ENCODE results near the gene MIOX.
A peak's percentile ranks its signal among the peaks of the same experiment; 100 is the strongest.

The MIOX gene

DNA sequence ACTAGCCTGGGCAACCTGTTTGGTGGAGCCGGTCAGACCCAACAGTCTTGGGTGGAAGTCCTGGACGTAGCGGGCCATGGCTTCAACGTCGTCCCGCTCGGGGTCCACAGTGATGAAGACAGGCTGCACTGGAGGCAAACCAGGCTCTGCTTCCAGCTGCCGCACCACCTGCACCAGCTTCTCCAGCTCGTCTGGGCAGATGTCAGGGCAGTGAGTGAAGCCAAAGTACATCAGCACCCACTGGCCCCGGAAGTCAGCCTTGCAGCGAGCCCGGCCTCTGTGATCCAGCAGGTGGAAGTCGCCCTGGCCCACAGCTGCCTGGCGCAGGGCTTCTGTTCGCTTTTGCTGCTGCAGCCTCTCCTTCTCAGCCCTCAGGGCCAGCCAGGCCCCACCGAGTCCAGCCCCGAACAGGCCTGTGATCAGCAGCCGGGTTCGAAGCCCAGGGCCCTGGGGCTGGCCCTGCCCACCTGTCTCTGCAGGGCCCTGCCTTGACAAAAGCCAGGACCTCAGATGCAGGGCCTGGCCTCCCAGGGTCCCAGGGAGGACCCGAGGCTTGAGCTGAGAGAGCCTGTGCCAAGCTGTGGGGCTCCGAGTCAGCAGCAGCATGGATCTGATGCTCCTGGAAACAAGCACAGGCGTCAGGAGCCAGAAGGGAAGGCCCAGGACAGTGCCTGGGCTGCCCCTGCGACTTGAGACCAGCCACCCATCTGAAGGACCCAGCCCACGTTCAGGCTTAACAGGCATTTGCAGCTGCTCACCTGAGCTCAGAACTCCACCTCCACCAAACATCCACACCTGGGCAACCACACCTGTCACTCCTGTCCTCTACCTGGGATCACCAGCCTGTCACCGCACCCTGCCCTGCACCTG lies 37.4 kb downstream of the MIOX start:
- DNase-seq (ENCODE audit: low read depth), result no peak
- peak overlapping the region; percentile 90 for H3K9ac ChIP-seq (ENCODE audit: low read length)
- H3K27me3 ChIP-seq (replicated peaks; ENCODE audit: control insufficient read depth, insufficient read depth, low read length), result no peaks in the 10 kb centered on the region
- H3K9me3 ChIP-seq (ENCODE audit: control insufficient read depth, low read length), result no peaks in the 10 kb centered on the region
- H3K36me3 ChIP-seq (ENCODE audit: control insufficient read depth, insufficient read depth, low read length, severe bottlenecking), result peaks cover 33% of the 10 kb centered on the region
- peak overlapping the region; percentile 87 for H3K4me3 ChIP-seq (ENCODE audit: low read length)
- peaks cover 22% of the 10 kb centered on the region for H3K4me1 ChIP-seq (ENCODE audit: control insufficient read depth, insufficient read depth, low read length)

DNA sequence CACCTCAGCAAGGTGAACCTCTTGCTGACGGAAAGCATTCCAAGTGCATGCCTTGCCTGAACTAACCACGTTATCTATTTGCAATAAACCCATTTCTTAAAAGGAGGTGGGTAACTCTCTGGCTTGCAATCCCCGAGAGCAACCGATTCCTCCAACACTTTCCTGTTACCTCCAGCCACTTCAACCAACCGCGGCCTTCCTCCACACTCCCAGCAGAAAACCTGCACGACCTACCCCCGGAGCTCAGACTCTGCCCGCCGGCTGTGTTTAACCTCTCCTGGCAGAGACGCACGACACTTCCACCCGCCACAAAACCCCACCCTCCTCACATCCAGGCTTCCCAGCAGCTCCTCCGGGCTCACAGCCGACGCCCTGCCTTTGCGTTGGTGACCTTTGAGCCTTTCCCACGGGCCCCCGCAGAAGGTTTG lies 38.0 kb downstream of the MIOX start:
- H3K9me3 ChIP-seq (ENCODE audit: control insufficient read depth, low read length), result no peaks in the 10 kb centered on the region
- peak overlapping the region; percentile 90 for H3K9ac ChIP-seq (ENCODE audit: low read length)
- H3K36me3 ChIP-seq (ENCODE audit: control insufficient read depth, insufficient read depth, low read length, severe bottlenecking), result peaks cover 28% of the 10 kb centered on the region
- peak overlapping the region; percentile 87 for H3K4me3 ChIP-seq (ENCODE audit: low read length)
- H3K27me3 ChIP-seq (replicated peaks; ENCODE audit: control insufficient read depth, insufficient read depth, low read length), result no peaks in the 10 kb centered on the region
- peaks cover 25% of the 10 kb centered on the region for H3K4me1 ChIP-seq (ENCODE audit: control insufficient read depth, insufficient read depth, low read length)
- DNase-seq (ENCODE audit: low read depth), result no peak

DNA sequence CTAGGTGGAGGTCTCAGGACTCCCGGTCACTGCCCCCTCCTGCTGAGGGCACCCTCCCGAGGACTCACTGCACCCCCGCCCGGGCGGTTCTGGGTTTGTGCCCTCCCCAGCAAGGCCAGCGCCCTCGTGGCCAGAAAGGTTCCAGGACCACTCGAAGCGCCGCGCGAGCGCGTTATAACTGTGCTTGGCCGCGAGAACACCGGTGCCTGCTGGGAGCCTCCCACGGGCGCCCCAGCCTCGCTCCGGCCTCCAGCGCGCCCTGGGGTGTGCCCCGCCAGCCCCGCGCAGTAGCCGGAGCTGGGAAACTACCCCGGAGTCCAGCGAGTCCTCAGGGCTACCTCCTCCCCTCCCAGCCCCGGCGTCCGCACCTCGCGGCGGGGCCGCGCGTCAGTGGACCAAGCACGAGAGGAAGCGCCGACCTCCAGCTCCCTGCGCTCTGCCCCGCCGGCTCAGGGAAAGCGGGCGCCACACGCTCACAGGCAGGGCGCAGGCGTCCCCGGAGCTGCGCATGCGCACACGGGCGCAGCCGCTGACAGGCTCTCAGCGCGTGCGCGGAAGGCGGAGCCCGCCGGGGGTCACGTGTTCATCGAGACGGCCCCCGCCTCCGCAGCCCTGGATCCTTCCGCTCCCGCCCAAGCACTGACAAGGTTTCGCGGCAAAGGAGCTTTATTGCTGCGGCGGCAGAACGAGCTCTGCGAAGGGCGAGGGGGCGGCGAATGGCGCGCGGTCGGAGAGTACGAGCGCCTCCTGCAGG lies 38.6 kb downstream of the MIOX start, which contains the start of gene SCO2:
Gene SCO2 (minus strand): TSS at position 495 of the 754 bp plus-strand sequence. CDS start 1,187 bp downstream, outside the sequence.
- DNase-seq (ENCODE audit: low read depth), result peak; percentile 98
- H3K36me3 ChIP-seq (ENCODE audit: control insufficient read depth, insufficient read depth, low read length, severe bottlenecking), result peaks cover 28% of the 10 kb centered on the region
- peaks cover 25% of the 10 kb centered on the region for H3K4me1 ChIP-seq (ENCODE audit: control insufficient read depth, insufficient read depth, low read length)
- no peaks in the 10 kb centered on the region for H3K9me3 ChIP-seq (ENCODE audit: control insufficient read depth, low read length)
- peak within 1 kb of the TSS; percentile 90 for H3K9ac ChIP-seq (ENCODE audit: low read length)
- no peaks in the 10 kb centered on the region for H3K27me3 ChIP-seq (replicated peaks; ENCODE audit: control insufficient read depth, insufficient read depth, low read length)
- peak within 1 kb of the TSS; percentile 87 for H3K4me3 ChIP-seq (ENCODE audit: low read length)

DNA sequence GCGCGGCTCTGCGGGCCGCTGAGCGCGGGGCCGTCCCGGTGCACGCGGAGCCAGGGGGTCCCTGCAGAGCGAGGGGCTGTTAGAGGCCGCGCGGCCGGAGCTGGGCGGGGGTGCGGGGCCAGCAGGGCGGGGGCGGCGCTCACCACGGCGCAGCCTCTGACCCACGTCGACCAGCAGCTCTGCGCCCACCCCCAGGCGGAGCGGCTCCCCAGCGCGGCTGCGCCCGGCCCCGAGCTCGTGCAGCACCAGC lies 39.1 kb downstream of the MIOX start:
- Histone ChIP-seq H3K27me3 (replicated peaks; ENCODE audit: control insufficient read depth, insufficient read depth, low read length) (no peaks in the 10 kb centered on the region), H3K9ac (ENCODE audit: low read length) (peak overlapping the region; percentile 90), H3K4me1 (ENCODE audit: control insufficient read depth, insufficient read depth, low read length) (peaks cover 25% of the 10 kb centered on the region), H3K36me3 (ENCODE audit: control insufficient read depth, insufficient read depth, low read length, severe bottlenecking) (peaks cover 27% of the 10 kb centered on the region), H3K4me3 (ENCODE audit: low read length) (peak overlapping the region; percentile 87), H3K9me3 (ENCODE audit: control insufficient read depth, low read length) (no peaks in the 10 kb centered on the region)
- no peak for DNase-seq (ENCODE audit: low read depth)

DNA sequence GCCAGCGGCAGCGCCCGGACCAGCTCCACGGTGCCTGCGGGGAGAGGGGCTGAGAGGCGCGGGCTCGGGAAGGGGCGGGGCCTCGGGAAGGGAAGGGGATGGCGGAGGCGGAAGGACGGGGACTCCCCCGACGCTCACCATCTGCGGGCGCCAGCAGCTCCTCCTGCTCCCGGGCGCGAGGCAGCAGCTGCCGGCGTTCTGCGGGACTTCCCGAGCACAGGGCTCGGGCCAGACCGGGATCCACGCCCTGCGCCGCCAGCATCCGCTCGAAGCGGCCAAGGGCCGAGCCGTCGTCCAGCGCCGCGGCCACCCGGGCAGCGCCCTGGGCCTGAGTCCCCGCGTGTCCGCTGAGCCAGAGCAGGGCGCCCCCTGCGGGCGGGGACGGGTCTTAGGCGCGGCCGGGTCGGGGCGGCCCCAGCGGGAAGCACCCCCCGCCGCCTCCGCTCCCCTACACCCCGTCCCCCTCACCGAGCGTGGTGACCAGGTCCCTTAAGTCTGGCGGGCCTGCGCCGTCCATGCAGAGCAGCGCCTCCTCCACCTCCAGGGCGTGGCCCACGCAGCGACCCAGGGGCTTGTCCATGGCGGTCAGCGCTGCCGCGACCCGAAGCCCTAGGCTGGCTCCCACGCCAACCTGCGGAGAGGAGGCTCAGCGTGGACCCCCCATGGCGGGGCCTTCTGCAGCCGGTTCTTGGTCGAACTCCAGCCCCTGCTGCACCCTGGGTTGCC lies 39.6 kb downstream of the MIOX start:
- Histone ChIP-seq H3K4me1 (ENCODE audit: control insufficient read depth, insufficient read depth, low read length) (peaks cover 29% of the 10 kb centered on the region), H3K9ac (ENCODE audit: low read length) (peak overlapping the region; percentile 90), H3K36me3 (ENCODE audit: control insufficient read depth, insufficient read depth, low read length, severe bottlenecking) (peaks cover 23% of the 10 kb centered on the region), H3K27me3 (replicated peaks; ENCODE audit: control insufficient read depth, insufficient read depth, low read length) (no peaks in the 10 kb centered on the region), H3K4me3 (ENCODE audit: low read length) (peak overlapping the region; percentile 87), H3K9me3 (ENCODE audit: control insufficient read depth, low read length) (no peaks in the 10 kb centered on the region)
- DNase-seq (ENCODE audit: low read depth), result peak; percentile 90

DNA sequence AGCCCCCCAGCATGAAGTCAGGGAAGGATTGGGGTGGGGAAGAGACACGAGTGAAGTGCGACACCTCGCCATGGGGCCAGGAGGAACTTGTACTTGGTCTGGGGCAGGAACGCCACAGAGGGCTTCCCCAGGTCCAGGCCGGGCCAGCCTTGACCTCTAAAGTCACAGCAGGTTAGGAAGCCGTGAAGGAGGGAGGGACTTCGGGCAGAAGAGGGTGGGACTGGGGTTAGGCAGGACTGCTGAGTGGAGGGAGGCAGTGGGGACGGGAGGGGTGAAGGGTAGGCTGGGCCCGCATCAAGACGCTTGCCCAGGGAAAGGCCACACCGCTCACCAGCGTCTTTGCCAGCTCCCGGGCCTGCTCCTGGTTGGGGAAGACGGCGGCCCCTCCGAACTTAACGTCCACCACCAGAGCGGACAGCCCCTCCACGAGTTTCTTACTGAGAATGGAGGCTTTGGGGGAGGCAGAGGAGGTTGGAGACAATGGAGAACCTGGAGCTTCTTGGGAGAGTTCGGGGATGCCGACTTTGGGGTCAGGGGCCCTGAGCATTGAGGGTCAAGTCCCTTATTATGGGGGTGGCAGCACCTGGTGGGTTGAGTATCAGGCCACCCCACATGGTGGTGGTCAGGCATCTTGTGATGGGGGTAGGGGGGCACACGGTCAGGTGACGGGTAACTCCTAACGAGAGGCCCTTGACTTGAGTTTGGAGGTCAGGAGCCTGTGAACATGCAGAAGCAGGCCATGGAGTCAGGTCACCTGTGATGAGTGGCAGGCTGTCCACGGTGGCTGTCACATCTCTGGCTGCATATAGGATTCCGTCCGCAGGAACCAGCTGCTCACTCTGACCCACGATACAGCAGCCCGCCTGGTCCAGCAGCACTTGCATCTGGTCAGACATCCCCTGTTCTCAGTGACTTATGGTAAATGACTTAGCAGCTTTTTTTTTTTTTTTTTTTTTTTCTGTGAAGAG lies 40.5 kb downstream of the MIOX start:
- H3K36me3 ChIP-seq (ENCODE audit: control insufficient read depth, insufficient read depth, low read length, severe bottlenecking), result peaks cover 15% of the 10 kb centered on the region
- peak; percentile 29 for DNase-seq (ENCODE audit: low read depth)
- H3K9ac ChIP-seq (ENCODE audit: low read length), result peak overlapping the region; percentile 90
- no peaks in the 10 kb centered on the region for H3K9me3 ChIP-seq (ENCODE audit: control insufficient read depth, low read length)
- no peaks in the 10 kb centered on the region for H3K27me3 ChIP-seq (replicated peaks; ENCODE audit: control insufficient read depth, insufficient read depth, low read length)
- H3K4me1 ChIP-seq (ENCODE audit: control insufficient read depth, insufficient read depth, low read length), result peaks cover 31% of the 10 kb centered on the region
- H3K4me3 ChIP-seq (ENCODE audit: low read length), result peak overlapping the region; percentile 87

DNA sequence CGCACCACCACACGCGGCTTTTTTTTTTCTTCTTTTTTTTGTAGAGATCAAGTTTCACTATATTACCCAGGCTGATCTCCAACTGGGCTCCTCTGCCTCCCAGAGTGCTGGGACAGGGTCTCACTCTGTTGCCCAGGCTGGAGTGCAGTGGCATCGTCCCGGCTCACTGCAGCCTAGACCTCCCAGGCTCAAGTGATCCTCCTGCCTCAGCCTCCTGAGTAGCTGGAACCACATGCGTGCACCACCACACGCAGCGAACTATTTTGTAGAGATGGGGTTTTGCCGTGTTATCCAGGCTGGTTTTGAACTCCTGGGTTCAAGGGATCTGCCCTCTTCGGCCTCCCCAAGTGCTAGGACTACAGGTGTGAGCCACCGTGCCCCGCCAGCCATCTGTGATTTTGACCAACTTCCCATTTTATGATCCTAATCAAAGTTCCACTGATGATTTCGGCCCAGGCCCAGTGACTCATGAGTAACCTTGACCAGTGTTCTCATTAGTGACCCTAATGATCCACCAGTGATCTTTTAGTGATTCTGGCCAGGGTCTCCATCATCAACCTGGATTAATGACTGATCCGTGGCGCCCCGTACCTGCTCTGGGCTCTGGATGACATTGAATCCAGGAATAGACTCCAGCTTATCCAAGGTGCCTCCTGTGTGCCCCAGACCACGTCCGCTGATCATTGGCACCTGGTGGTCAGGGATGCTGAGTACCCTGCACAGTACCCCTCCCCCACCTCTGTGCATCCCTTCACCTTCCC lies 41.4 kb downstream of the MIOX start:
- DNase-seq (ENCODE audit: low read depth), result no peak
- Histone ChIP-seq H3K9me3 (ENCODE audit: control insufficient read depth, low read length) (no peaks in the 10 kb centered on the region), H3K36me3 (ENCODE audit: control insufficient read depth, insufficient read depth, low read length, severe bottlenecking) (peaks cover 7% of the 10 kb centered on the region), H3K4me3 (ENCODE audit: low read length) (peak overlapping the region; percentile 79), H3K9ac (ENCODE audit: low read length) (no peak overlapping the region), H3K4me1 (ENCODE audit: control insufficient read depth, insufficient read depth, low read length) (peaks cover 31% of the 10 kb centered on the region), H3K27me3 (replicated peaks; ENCODE audit: control insufficient read depth, insufficient read depth, low read length) (no peaks in the 10 kb centered on the region)

DNA sequence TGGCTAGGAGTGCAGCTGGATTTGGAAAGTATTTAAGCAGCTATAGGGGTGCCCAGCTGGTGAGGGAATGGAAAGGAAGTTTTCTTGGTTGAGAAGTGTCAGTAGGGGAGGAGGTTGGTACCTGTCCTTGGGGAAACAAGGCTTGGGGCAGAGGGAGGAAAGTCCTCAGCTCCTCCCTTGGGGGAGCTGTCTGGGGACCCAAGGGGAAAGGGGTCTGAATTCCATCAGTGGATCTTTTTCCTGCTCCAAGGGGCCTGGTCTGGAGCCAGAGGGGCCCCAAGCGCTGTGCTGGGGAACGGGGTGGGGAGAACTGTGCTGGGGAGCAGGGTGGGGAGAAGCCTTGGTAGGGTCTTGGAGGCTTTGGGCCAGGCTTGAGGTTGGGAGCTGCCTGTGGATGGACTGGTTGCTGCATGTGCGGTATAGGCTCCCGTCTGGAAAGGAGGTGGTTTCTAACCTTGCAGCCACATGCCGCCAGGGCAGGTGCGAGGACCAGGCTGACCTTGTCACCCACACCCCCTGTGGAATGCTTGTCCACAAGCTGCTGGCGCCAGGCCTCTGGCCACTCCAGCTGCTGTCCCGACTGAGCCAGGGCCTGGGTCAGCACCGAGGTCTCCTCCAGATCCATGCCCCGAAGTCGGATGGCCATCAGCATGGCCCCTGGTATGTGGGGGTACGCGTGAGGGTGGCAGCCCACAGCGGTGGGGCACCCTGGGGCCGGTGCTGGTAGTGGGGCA lies 42.2 kb downstream of the MIOX start:
- Histone ChIP-seq H3K9me3 (ENCODE audit: control insufficient read depth, low read length) (no peaks in the 10 kb centered on the region), H3K27me3 (replicated peaks; ENCODE audit: control insufficient read depth, insufficient read depth, low read length) (no peaks in the 10 kb centered on the region), H3K36me3 (ENCODE audit: control insufficient read depth, insufficient read depth, low read length, severe bottlenecking) (no peaks in the 10 kb centered on the region), H3K9ac (ENCODE audit: low read length) (peak overlapping the region; percentile 89), H3K4me3 (ENCODE audit: low read length) (peak overlapping the region; percentile 79), H3K4me1 (ENCODE audit: control insufficient read depth, insufficient read depth, low read length) (peaks cover 32% of the 10 kb centered on the region)
- DNase-seq (ENCODE audit: low read depth), result no peak

DNA sequence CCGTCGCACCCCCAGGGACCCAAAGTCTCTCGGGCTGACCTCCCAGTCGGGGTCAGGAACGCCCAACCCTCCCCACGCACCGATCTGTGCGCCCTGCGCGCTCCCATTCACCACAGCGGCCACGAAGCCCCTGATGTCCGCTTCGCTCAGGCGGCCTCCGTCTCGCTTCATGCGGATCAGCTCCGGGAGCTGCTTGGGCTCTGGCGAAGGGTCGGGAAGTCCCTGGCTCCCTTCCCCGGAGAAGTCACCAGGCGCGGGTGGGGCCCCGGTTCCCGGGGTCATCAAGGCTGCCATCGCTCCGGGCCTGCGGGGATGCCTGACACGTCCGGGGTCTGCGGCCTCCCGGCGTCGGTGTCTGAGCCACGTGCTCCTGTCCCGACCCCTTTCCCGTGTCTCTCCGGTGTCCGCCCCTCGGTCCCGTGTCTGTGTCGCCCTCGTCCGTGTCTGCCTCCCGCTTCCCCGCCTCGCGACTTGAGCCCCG lies 42.8 kb downstream of the MIOX start:
- no peaks in the 10 kb centered on the region for H3K9me3 ChIP-seq (ENCODE audit: control insufficient read depth, low read length)
- peak overlapping the region; percentile 89 for H3K9ac ChIP-seq (ENCODE audit: low read length)
- no peaks in the 10 kb centered on the region for H3K27me3 ChIP-seq (replicated peaks; ENCODE audit: control insufficient read depth, insufficient read depth, low read length)
- peak overlapping the region; percentile 79 for H3K4me3 ChIP-seq (ENCODE audit: low read length)
- peaks cover 29% of the 10 kb centered on the region for H3K4me1 ChIP-seq (ENCODE audit: control insufficient read depth, insufficient read depth, low read length)
- no peaks in the 10 kb centered on the region for H3K36me3 ChIP-seq (ENCODE audit: control insufficient read depth, insufficient read depth, low read length, severe bottlenecking)
- DNase-seq (ENCODE audit: low read depth), result peak; percentile 20
